Transverse colon (tissue), 4 donors: ENCODE measurements around the gene GNG12.

Experiments
- EP300 ChIP-seq: sonication (generic); formaldehyde crosslinking; IDR thresholded peaks from one replicate; pipeline ENCODE4 v1.6.1; 2017; ENCODE audit warnings: antibody characterized with exemption, low read depth
- POLR2A ChIP-seq: fragments of 450-650 bp; IDR thresholded peaks from one replicate; pipeline ENCODE4 v1.6.1; 2016; ENCODE audit warnings: antibody characterized with exemption, mild to moderate bottlenecking, moderate library complexity
- POLR2AphosphoS5 ChIP-seq, 3 donors: sonication (generic); formaldehyde crosslinking; IDR thresholded peaks; one replicate each; pipeline ENCODE4 v1.6.1; 2016; ENCODE audit warnings: antibody characterized with exemption in 3 of 3
- TF ChIP-seq, protein P1 (sequence below), 5 experiments: fragments of 200-600 bp in 3 of 5; fragments of 450-650 bp in 2 of 5; sonication (generic) in 3 of 5; IDR thresholded peaks; 1 replicate in 2 of 5; 2 replicates in 3 of 5; pipeline ENCODE4 v1.5.1; 2016 to 2017; ENCODE audit warnings: antibody characterized with exemption in 5 of 5, inconsistent platforms in 3 of 5, mild to moderate bottlenecking in 2 of 5, moderate library complexity in 1 of 5

- TF ChIP-seq POLR2A (no peak), EP300 (no peak), POLR2AphosphoS5 (IDR thresholded peaks at IDR 0.05) (no peak)
- TF ChIP-seq, protein P1, sequence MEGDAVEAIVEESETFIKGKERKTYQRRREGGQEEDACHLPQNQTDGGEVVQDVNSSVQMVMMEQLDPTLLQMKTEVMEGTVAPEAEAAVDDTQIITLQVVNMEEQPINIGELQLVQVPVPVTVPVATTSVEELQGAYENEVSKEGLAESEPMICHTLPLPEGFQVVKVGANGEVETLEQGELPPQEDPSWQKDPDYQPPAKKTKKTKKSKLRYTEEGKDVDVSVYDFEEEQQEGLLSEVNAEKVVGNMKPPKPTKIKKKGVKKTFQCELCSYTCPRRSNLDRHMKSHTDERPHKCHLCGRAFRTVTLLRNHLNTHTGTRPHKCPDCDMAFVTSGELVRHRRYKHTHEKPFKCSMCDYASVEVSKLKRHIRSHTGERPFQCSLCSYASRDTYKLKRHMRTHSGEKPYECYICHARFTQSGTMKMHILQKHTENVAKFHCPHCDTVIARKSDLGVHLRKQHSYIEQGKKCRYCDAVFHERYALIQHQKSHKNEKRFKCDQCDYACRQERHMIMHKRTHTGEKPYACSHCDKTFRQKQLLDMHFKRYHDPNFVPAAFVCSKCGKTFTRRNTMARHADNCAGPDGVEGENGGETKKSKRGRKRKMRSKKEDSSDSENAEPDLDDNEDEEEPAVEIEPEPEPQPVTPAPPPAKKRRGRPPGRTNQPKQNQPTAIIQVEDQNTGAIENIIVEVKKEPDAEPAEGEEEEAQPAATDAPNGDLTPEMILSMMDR (IDR thresholded peaks at IDR 0.05), result no peak
These were observed 9.7 kb downstream of the GNG12 start for GRCh38 chr1:67823615-67824014.
